Natural killer cell (primary cell): ENCODE measurements around the gene DDA1. TPM values are rescaled to one million over a fixed set of nuclear protein-coding genes. Genes with fewer than 3 reads are reported as not detected.
A peak's percentile ranks its signal among the peaks of the same experiment; 100 is the strongest.

Experiments
- ATAC-seq, 3 donors: fragments of 150-1000 bp in 2 of 3; fragments of 200-7000 bp in 1 of 3; cut with Tn5 transposase; 1 replicate in 1 of 3; 2 replicates in 2 of 3; pipeline ENCODE4 v1.10.0; 2021; ENCODE audit warnings: mild to moderate bottlenecking in 2 of 3, moderate library complexity in 2 of 3
- DNase-seq, 2 donors: peaks; one replicate each; pipeline versions ENCODE4 v3.0.0 to v3.0.0-alpha.2; 2013 to 2021; ENCODE audit warnings: mixed read lengths in 1 of 2
- H3K27ac ChIP-seq: one replicate; pipeline ENCODE4 v1.5.1; 2013; ENCODE audit warnings: mild to moderate bottlenecking, low read length
- H3K27me3 ChIP-seq: one replicate; pipeline ENCODE4 v1.6.1; 2013; ENCODE audit warnings: low read length; ENCODE audit not compliant: control insufficient read depth, insufficient read depth
- H3K36me3 ChIP-seq: one replicate; pipeline ENCODE4 v1.6.1; 2013; ENCODE audit warnings: low read length; ENCODE audit not compliant: control insufficient read depth, insufficient read depth
- H3K4me1 ChIP-seq: one replicate; pipeline ENCODE4 v1.6.1; 2013; ENCODE audit warnings: low read length; ENCODE audit not compliant: control insufficient read depth, insufficient read depth
- H3K4me3 ChIP-seq: one replicate; pipeline ENCODE4 v1.5.1; 2013; ENCODE audit warnings: low read length
- H3K9me3 ChIP-seq: one replicate; pipeline ENCODE4 v1.6.1; 2013; ENCODE audit warnings: low read length; ENCODE audit not compliant: control insufficient read depth, insufficient read depth
- H3K27ac Mint-ChIP-seq, 2 donors: one replicate each; pipeline ENCODE4 v1.8.0; 2022; ENCODE audit warnings: mild to moderate bottlenecking in 2 of 2, mixed read lengths in 2 of 2, moderate library complexity in 1 of 2
- H3K27me3 Mint-ChIP-seq, 2 donors: one replicate each; pipeline ENCODE4 v1.8.0; 2022; ENCODE audit warnings: low read depth in 2 of 2, mixed read lengths in 2 of 2
- H3K36me3 Mint-ChIP-seq: one replicate; pipeline ENCODE4 v1.8.0; 2022; ENCODE audit warnings: mixed read lengths
- H3K4me1 Mint-ChIP-seq, 2 donors: one replicate each; pipeline ENCODE4 v1.8.0; 2022; ENCODE audit warnings: mixed read lengths in 2 of 2
- H3K4me3 Mint-ChIP-seq: one replicate; pipeline ENCODE4 v1.8.0; 2022; ENCODE audit warnings: mild to moderate bottlenecking, moderate library complexity, mixed read lengths
- H3K9me3 Mint-ChIP-seq, 2 donors: one replicate each; pipeline ENCODE4 v1.8.0; 2022; ENCODE audit warnings: mixed read lengths in 2 of 2
- CTCF ChIP-seq: fragments of 200-600 bp; IDR thresholded peaks from one replicate; pipeline ENCODE4 v1.8.0; 2022; ENCODE audit warnings: antibody characterized with exemption
- WGBS: methylation state at CpG from one replicate; pipeline ENCODE4 v1.1.7; 2013; ENCODE audit warnings: missing lambda C conversion rate; ENCODE audit not compliant: insufficient coverage; 5-methylcytosine and 5-hydroxymethylcytosine counted together
- intact Hi-C: fragments of 100-400 bp; cut with micrococcal nuclease; formaldehyde crosslinking; loops from one replicate; pipeline ENCODE4 v1.14.2; 2022
- total RNA-seq, 4 donors: library from RNA; stranded (reverse); fragments of 120-200 nt in 1 of 4; gene quantifications; one replicate each; pipeline versions ENCODE4 v1.2.3 to v1.2.4, GENCODE V29; 2013 to 2022

The DDA1 gene
- total RNA-seq, 3 donors from 2014 or later (not counting 1 experiment from before 2014, with no cell fraction given): 32.2 to 42.5 (median 37.7) TPM

GRCh38 chr19:17334414-17335409 lies 25.3 kb downstream of the DDA1 start, which contains the start of gene ANO8:
Gene ANO8, minus strand, starts transcription at chr19:17334855. Its CDS starts 185 bp downstream, at chr19:17334670.
- 4% methylated on average over 85 of the region's 86 CpGs for WGBS

GRCh38 chr19:17335575-17335974 lies 26.2 kb downstream of the DDA1 start:
- Histone ChIP-seq H3K27me3 (no peaks in the 10 kb centered on the region), H3K4me1 (peaks cover 40% of the 10 kb centered on the region), H3K9me3 (no peaks in the 10 kb centered on the region), H3K27ac (no peak overlapping the region), H3K4me3 (no peak overlapping the region), H3K36me3 (no peaks in the 10 kb centered on the region)
- no peak for TF ChIP-seq CTCF
- Mint-ChIP-seq H3K4me3 (peak overlapping the region; percentile 92), H3K27ac (peak overlapping the region in 1 of 2 donors; percentile 46), H3K4me1 (peaks cover 25 to 44% of the 10 kb centered on the region in 2 donors), H3K9me3 (no peaks in the 10 kb centered on the region), H3K27me3 (no peaks in the 10 kb centered on the region), H3K36me3 (no peaks in the 10 kb centered on the region)
- no peak for ATAC-seq
- 80% methylated on average over 10 of the region's 10 CpGs for WGBS
- DNase-seq: peak in 1 of 2 donors; percentile 28
- intact Hi-C loops: loop anchor here (5.0 to 10.0 kb wide), 2 partner anchors 43 to 69 kb away; partner anchors contain the start of gene BST2

More at GRCh38 chr19:17334414-17335409, 25.3 kb downstream of the DDA1 start, which contains the start of gene ANO8:
- H3K9me3 Mint-ChIP-seq: no peaks in the 10 kb centered on the region
- Histone ChIP-seq H3K27ac (no peak within 1 kb of the TSS), H3K4me1 (peaks cover 45% of the 10 kb centered on the region), H3K27me3 (no peaks in the 10 kb centered on the region), H3K9me3 (no peaks in the 10 kb centered on the region), H3K4me3 (peak within 1 kb of the TSS; percentile 45), H3K36me3 (no peaks in the 10 kb centered on the region)
- no peaks in the 10 kb centered on the region for H3K27me3 Mint-ChIP-seq
- H3K27ac Mint-ChIP-seq: peak within 1 kb of the TSS; percentile 46 to 88
- H3K36me3 Mint-ChIP-seq: no peaks in the 10 kb centered on the region
- peaks cover 25 to 48% of the 10 kb centered on the region in 2 donors for H3K4me1 Mint-ChIP-seq
- H3K4me3 Mint-ChIP-seq: peak within 1 kb of the TSS; percentile 92
- no peak for TF ChIP-seq CTCF
- DNase-seq: peak; percentile 95 to 97
- peak; percentile 70 to 84 (median 72) for ATAC-seq
- intact Hi-C loops: loop anchor here (5.0 to 10.0 kb wide), 2 partner anchors 42 to 70 kb away; partner anchors contain the start of gene BST2

- H3K4me3 Mint-ChIP-seq: peak within 1 kb of the TSS; percentile 93
- peak within 1 kb of the TSS; percentile 88 to 93 for H3K27ac Mint-ChIP-seq
- H3K4me3 ChIP-seq: peak within 1 kb of the TSS; percentile 72
- H3K9me3 Mint-ChIP-seq: no peaks in the 10 kb centered on the region
- peak; percentile 93 to 98 for DNase-seq
- H3K36me3 Mint-ChIP-seq: no peaks in the 10 kb centered on the region
- H3K27ac ChIP-seq: peak within 1 kb of the TSS; percentile 78
- H3K4me1 Mint-ChIP-seq: peaks cover 25 to 40% of the 10 kb centered on the region in 2 donors
- intact Hi-C loops: loop anchor here (1.0 to 10.0 kb wide), 4 partner anchors 28 to 70 kb away; partner anchors contain the start of genes BABAM1, BST2 and DDA1
- peak; percentile 86 to 98 (median 90) for ATAC-seq
- peaks cover 9% of the 10 kb centered on the region for H3K36me3 ChIP-seq
- no peak for TF ChIP-seq CTCF
- peaks cover 40% of the 10 kb centered on the region for H3K4me1 ChIP-seq
- WGBS: 0% methylated on average over 41 of the region's 41 CpGs
- no peaks in the 10 kb centered on the region for H3K9me3 ChIP-seq
- H3K27me3 Mint-ChIP-seq: no peaks in the 10 kb centered on the region
- H3K27me3 ChIP-seq: no peaks in the 10 kb centered on the region
Observed at GRCh38 chr19:17336872-17337674, 27.7 kb downstream of the DDA1 start, which contains the start of gene GTPBP3. Gene GTPBP3, plus strand, starts transcription at chr19:17337553. Its CDS starts 59 bp downstream, at chr19:17337612.
